ENCODE data around the gene ADAMTS19. TPM values are rescaled to one million over a fixed set of nuclear protein-coding genes. Genes with fewer than 3 reads are reported as not detected.

The ADAMTS19 gene
- total and polyA plus RNA-seq, 2 of the 8 experiments (the other 6 are each of a cell fraction or from before 2014, with no cell fraction given): 17.3 to 28.8 TPM

DNA sequence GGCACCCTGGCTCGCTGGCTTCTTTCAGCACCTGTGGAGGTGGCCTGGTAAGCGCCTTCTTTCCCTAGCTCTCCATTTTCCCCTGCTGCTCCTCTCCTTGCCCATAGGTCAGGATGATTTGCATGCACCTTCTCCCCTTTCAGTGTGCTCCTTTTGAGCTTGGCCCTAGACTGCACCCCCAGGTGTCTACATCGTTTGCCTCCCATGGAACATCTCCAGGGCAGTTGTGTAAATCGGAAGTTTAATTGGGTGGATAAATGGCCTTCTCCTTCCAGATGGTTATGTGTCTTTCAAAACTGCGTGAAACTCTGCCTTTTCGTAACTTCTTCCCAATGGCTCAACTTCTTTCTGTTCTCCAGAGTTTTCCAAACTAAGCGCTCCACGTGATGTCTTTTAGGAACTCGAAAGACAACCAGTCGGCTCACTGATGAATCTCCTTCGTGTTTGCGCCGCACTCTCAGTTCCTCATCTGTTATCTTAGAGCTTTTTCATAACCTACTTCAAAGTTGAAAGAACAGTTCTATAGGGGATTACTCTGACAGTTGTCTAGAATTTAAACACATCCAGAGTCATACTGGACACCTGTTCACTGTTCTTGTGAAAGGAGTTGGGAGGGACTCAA, 1.7 kb downstream of the ADAMTS19 start:
- H3K23me2 ChIP-seq (ENCODE audit: low read depth, low read length): peaks cover 10% of the 10 kb centered on the region
- no peak overlapping the region for H2BK20ac ChIP-seq (ENCODE audit: low read length)
- peaks cover 0 to 56% of the 10 kb centered on the region in 2 experiments for H3K79me2 ChIP-seq (ENCODE audit: control insufficient read depth in 1 of 2, insufficient read depth in 2 of 2, low read length in 2 of 2)
- peak overlapping the region; percentile 24; the same call in 1 of the 2 replicates for H3K18ac ChIP-seq (ENCODE audit: extremely low read depth, low read length)
- H3K36me3 ChIP-seq (ENCODE audit: control insufficient read depth in 2 of 4, insufficient read depth in 4 of 4, low read length in 3 of 4): no peaks in the 10 kb centered on the region
- no peak overlapping the region for H4K91ac ChIP-seq (replicated peaks; ENCODE audit: insufficient read length, low read length)
- peaks cover 1 to 6% of the 10 kb centered on the region in 2 experiments for H4K20me1 ChIP-seq (replicated peaks in 1 of 2; ENCODE audit: control insufficient read depth in 1 of 2, insufficient read depth in 2 of 2, low read length in 2 of 2)
- WGBS, 2 experiments (ENCODE audit: extremely low coverage in 1 of 2, insufficient coverage in 1 of 2, insufficient read length in 1 of 2, insufficient replicate concordance in 2 of 2, low coverage in 1 of 2, low lambda C conversion rate in 2 of 2, missing lambda C conversion rate in 1 of 2): 32% methylated on average over 13 of the region's 13 CpGs; no CpG with 5 or more reads in 1 of the 2 experiments
- H3K27ac ChIP-seq (ENCODE audit: low read depth, low read length): 0 out of 2 replicates have a peak overlapping the region, but pooled peaks have one; percentile 5
- H3K23ac ChIP-seq (ENCODE audit: insufficient read length): no peak overlapping the region
- peak overlapping the region; percentile 20; the same call in 1 of the 2 replicates for H2BK5ac ChIP-seq (ENCODE audit: low read depth, low read length)
- H3K9me3 ChIP-seq (ENCODE audit: insufficient read depth in 2 of 2, low read depth in 1 of 2, low read length in 1 of 2): no peaks in the 10 kb centered on the region
- TF ChIP-seq, protein P1, sequence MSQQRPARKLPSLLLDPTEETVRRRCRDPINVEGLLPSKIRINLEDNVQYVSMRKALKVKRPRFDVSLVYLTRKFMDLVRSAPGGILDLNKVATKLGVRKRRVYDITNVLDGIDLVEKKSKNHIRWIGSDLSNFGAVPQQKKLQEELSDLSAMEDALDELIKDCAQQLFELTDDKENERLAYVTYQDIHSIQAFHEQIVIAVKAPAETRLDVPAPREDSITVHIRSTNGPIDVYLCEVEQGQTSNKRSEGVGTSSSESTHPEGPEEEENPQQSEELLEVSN (IDR thresholded peaks at IDR 0.05): 0 out of 2 replicates have a peak, but pooled peaks have one; percentile 9
- 0 out of 2 replicates have a peak, but pooled peaks have one; percentile 14 for TF ChIP-seq YY1 (IDR thresholded peaks at IDR 0.05; ENCODE audit: low read depth, low read length)
- TF ChIP-seq BACH1 (IDR thresholded peaks at IDR 0.05; ENCODE audit: low read length): no peak
- no peak for TF ChIP-seq SRF (IDR thresholded peaks at IDR 0.05; ENCODE audit: low read depth, low read length)
- TF ChIP-seq TAF7 (optimal IDR thresholded peaks at IDR 0.05; ENCODE audit: borderline replicate concordance, low read depth, low read length): no peak
- TF ChIP-seq, protein P2, sequence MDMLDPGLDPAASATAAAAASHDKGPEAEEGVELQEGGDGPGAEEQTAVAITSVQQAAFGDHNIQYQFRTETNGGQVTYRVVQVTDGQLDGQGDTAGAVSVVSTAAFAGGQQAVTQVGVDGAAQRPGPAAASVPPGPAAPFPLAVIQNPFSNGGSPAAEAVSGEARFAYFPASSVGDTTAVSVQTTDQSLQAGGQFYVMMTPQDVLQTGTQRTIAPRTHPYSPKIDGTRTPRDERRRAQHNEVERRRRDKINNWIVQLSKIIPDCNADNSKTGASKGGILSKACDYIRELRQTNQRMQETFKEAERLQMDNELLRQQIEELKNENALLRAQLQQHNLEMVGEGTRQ (IDR thresholded peaks at IDR 0.05; ENCODE audit: low read length): no peak
- TF ChIP-seq BRCA1 (IDR thresholded peaks at IDR 0.05; ENCODE audit: low read depth, low read length): no peak
- TF ChIP-seq SP4 (IDR thresholded peaks at IDR 0.05; ENCODE audit: low read length): 0 out of 2 replicates have a peak, but pooled peaks have one; percentile 18
- no peak overlapping the region for H2BK15ac ChIP-seq (ENCODE audit: low read length)
- no peak overlapping the region for H3K14ac ChIP-seq (ENCODE audit: insufficient read length)
- peak overlapping the region; percentile 52 to 88 (median 79) for H3K4me3 ChIP-seq (ENCODE audit: extremely low read depth in 1 of 4, insufficient read depth in 2 of 4, low read depth in 3 of 4, low read length in 4 of 4)
- no peak for FAIRE-seq
- peaks cover 2 to 9% (median 5%) of the 10 kb centered on the region in 4 experiments; a peak in 4 of 7 replicates for H3K4me1 ChIP-seq (replicated peaks in 1 of 4; ENCODE audit: control insufficient read depth in 3 of 4, insufficient read depth in 4 of 4, low read length in 3 of 4)
- H3K27me3 ChIP-seq (replicated peaks in 1 of 4; ENCODE audit: control insufficient read depth in 3 of 4, extremely low read depth in 1 of 4, insufficient read depth in 3 of 4, low read length in 3 of 4): no peaks in the 10 kb centered on the region
- peak overlapping the region; percentile 75 to 89 for H3K4me2 ChIP-seq (ENCODE audit: insufficient read depth in 1 of 2, low read depth in 2 of 2, low read length in 2 of 2)
- ChIA-PET POLR2A (ENCODE audit: partially characterized antibody) (interaction anchor here (0.8 to 3.8 kb wide), 17 partner anchors 10 to 310 kb away, joined by 3 to 33 read pairs (median 4); no protein-coding TSS in a partner anchor), CTCF (ENCODE audit: partially characterized antibody) (interaction anchor here (0.7 to 3.7 kb wide), 16 partner anchors 9 to 305 kb away, joined by 3 to 14 read pairs (median 4); no protein-coding TSS in a partner anchor)
- H2BK120ac ChIP-seq (replicated peaks; ENCODE audit: low read depth, low read length): no peak overlapping the region
- no peak overlapping the region for H3K4ac ChIP-seq (replicated peaks; ENCODE audit: insufficient read length, low read depth, low read length)
- peak overlapping the region; percentile 64; the same call in 1 of the 2 replicates for H2BK12ac ChIP-seq (ENCODE audit: low read depth, low read length)
- no peaks in the 10 kb centered on the region for H3K79me1 ChIP-seq (ENCODE audit: low read depth, low read length)
- DNase-seq (ENCODE audit: low read depth in 1 of 2, low spot score in 2 of 2): no peak
- peak overlapping the region; percentile 15 to 62 (median 31); a peak in 6 of 7 replicates for H3K9ac ChIP-seq (replicated peaks in 1 of 4; ENCODE audit: extremely low read depth in 1 of 4, low read depth in 3 of 4, low read length in 3 of 4)
- H4K8ac ChIP-seq (ENCODE audit: extremely low read depth, insufficient read depth, low read length): no peak overlapping the region
- no peak overlapping the region for H2AK5ac ChIP-seq (ENCODE audit: low read depth, low read length)
- H3K56ac ChIP-seq (replicated peaks; ENCODE audit: insufficient read length, low read depth, low read length): no peak overlapping the region
- peak overlapping the region; percentile 60; the same call in 1 of the 2 replicates for H2AFZ ChIP-seq (ENCODE audit: low read length)
- no peak overlapping the region for H4K5ac ChIP-seq (ENCODE audit: insufficient read length, low read depth, low read length)
